GM21529 (cell line): ENCODE results near the gene USP7.
"Not testable (repeated sequence)": the region's sequence is repeated elsewhere in the genome, so short reads cannot be mapped to it uniquely, and the experiment has no call there.

Experiments
- ATAC-seq: cut with Tn5 transposase; IDR thresholded peaks from one replicate; pipeline ENCODE4 v1.9.1; 2021; ENCODE audit not compliant: unreplicated experiment

Gene USP7

GRCh38 chr16:8975039-8975438 lies 11.3 kb upstream of the USP7 start:
- ATAC-seq: no peak

DNA sequence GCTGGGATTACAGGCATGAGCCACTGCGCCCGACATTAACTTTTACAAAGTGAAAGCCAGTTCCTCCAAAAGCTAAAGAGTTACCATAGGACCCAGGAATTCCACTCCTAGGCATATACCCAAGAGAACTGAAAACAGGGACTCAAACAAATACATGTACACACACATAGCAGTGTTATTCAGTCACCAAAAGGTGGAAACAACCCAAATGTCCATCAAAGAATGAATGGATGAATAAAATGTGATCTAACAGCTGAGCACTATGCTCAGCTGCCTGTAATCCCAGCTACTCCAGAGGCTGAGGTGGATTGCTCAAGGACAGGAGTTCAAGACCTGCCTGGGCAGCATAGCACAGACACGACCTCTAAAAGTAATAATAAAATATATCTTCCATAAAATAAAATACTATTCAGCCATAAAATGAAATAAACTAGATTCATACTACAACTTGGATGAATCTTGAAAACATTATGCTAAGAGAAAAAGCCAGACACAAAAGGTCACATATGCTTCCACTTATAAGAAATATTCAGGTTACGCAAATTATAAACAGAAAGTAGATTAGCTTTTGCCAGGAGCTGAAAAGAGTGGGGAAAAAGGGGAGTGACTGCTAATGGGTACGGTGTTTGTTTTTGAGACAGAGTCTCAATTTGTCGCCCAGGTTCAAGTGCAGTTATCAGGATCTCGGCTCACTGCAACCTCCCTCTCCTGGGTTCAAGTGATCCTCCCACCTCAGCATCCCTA lies 9.3 kb upstream of the USP7 start:
- no peak for ATAC-seq

DNA sequence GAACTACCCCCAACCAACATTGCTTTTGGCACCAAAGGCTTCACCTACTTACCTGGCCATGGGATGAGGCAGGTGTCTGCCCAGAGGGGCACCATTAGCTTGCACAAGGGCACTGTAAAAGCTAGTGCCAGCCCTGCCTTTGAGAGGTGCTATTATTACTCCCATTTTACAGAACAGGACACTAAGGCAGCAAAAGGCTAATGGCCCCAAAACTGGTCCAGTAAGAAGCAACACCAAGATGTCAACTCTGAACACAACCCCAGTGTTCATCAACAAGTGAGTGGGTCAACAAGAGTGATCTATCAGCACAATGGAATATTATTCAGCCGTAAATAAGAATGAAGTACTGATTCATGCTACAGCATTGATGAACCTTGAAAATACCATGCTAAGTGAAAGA lies 7.7 kb upstream of the USP7 start:
- no peak for ATAC-seq

DNA sequence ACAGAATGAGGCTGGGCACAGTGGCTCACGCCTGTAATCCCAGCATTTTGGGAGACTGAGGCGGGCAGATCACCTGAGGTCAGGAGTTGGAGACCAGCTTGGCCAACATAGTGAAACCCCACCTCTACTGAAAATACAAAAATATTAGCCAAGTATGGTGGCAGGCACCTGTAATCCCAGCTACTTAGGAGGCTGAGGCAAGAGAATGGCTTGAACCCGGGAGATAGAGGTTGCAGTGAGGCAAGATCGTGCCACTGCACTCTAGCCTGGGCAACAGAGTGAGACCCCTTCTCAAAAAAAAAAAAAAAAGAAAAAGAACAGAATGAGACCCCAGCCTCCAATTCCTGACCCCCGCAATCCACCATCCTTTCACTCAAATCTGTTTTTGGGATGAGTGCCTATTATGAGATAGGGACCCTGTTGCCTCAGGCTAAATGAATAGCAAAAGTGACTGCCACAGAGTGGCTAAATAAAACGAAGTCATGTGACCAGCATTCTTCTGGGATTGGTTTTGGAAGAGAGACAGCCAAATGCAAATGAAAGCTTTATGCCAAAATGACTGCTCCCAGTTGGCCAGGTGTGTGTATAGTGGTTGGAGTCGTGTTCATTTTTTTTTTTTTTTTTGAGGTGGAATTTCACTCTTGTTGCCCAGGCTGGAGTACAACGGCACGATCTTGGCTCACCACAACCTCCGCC lies 5.6 kb upstream of the USP7 start:
- not testable (repeated sequence) for ATAC-seq

DNA sequence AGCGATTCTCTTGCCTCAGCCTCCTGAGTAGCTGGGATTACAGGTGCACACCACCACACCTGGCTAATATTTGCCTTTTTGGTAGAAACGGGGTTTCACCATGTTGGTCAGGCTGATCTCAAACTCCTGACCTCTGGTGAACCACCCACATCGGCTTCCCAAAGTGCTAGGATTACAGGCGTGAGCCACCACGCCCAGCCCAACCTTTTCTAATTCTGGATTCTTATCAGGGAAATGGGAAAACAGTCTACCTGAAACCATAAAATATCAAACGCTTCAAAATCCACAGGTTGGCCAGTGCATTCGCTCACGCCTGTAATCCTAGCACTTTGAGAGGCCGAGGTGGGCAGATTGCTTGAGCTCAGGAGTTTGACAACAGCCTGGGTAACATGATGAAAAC lies 4.3 kb upstream of the USP7 start:
- ATAC-seq: not testable (repeated sequence)

GRCh38 chr16:8967132-8967821 lies 3.6 kb upstream of the USP7 start:
- no peak for ATAC-seq

- no peak for ATAC-seq
Observed at GRCh38 chr16:8966817-8967131, 3.1 kb upstream of the USP7 start.

DNA sequence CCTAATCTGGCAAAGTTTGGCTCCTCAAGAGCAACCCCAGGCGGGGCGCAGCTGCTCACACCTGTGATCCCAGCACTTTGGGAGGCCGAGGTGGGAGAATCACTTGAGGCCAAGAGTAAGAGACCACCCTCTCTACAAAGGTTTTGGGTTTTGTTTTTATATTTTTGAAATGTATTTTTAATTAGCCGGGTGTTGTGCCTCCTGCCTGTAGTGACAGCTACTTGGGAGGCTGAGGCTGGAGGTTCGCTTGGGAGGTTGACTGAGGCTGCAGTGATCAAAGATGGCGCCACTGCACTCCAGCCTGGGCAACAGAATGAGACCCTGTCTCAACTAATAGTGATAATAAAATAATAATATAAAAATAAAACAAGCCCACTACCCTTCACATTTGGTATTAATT lies 756 bp upstream of the USP7 start:
- no peak for ATAC-seq

GRCh38 chr16:8963010-8963820 lies 491 bp downstream of the USP7 start:
- ATAC-seq: no peak

GRCh38 chr16:8962393-8963009 lies 1.2 kb downstream of the USP7 start:
- peak; percentile 39 for ATAC-seq

DNA sequence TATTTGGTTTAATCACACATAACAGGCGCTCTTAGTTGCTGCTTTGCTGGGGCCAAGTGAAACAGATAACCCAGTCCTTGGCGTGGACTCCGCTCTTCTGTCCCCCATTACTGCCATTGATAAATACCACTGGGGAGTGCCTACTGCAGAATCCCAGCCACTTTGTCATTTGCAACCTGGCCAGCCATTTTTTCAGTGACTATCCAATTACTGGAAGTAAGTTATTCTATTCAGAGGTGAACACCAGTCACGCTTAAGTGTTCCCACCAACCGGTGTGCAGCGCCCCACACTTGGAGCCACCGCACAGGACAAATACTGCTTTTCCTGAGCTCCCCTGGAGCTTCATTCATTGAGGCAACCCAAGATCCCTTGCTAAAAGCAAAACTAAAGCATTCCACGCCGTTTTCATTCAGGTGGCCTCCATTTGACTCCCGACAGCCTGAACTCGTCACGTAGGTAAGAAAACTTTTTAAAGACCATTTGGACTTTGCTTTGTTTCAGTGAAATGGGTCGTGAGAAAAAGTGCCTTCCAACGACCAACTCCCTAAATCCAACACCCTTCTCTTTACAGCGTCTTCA lies 1.8 kb downstream of the USP7 start:
- ATAC-seq: no peak

GRCh38 chr16:8960788-8961109 lies 3.0 kb downstream of the USP7 start:
- no peak for ATAC-seq

DNA sequence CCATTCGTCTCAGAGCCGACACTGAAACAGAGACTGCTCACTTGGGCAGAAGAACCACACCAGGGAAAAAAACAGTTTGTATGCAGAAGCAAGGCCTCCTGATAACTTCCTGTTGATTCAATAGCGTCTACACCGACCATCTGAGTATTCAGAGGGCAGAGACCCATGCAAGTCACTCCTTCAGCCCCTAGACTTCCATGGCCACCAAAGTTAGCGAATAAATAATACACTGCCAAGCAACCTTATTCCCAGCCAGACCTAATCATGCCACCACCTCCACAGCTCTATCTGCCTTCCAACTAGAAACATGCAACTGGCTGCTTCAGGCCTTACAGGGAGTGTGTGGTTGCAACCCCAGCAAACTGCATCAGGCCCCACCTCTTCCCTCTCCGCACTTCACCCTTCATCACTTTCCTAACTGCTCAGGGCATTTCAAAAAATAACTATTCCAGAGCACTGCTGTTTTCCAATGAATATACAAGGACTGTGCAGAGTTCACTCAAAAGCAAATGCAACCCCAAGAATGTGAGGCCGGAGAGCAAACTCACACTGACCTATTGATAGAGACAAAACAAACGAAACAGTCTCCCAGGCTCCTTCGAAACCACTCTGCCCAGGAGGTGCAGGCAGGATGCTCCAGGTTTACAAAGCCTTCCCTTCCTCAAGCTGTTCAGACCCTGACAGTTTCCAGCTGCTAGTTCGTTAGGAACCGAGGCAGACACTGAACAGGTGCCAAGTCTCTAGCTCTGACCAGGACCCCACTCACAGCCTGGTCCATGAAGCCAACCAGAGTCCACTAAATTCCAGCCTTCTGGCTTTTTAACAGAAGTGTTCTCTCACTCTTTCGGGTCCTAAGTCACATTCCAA lies 3.6 kb downstream of the USP7 start:
- no peak for ATAC-seq

- ATAC-seq: no peak
Observed at GRCh38 chr16:8958344-8959167, 5.2 kb downstream of the USP7 start.

GRCh38 chr16:8957509-8958157 lies 6.1 kb downstream of the USP7 start:
- no peak for ATAC-seq

GRCh38 chr16:8957063-8957397 lies 6.7 kb downstream of the USP7 start:
- ATAC-seq: no peak

GRCh38 chr16:8956265-8957062 lies 7.2 kb downstream of the USP7 start:
- ATAC-seq: no peak

GRCh38 chr16:8955828-8956227 lies 7.9 kb downstream of the USP7 start:
- ATAC-seq: no peak
